IPS-18c (cell line): ENCODE results near the gene OSBPL6.
"Not testable (repeated sequence)": the region's sequence is repeated elsewhere in the genome, so short reads cannot be mapped to it uniquely, and the experiment has no call there.

Experiments
- H3K4me3 ChIP-seq: 2 replicates; pipeline ENCODE4 v1.7.0; 2013; ENCODE audit warnings: low read depth, mild to moderate bottlenecking, low read length, moderate library complexity; ENCODE audit not compliant: insufficient read depth
- H3K9me3 ChIP-seq: one replicate; pipeline ENCODE4 v1.6.1; 2013; ENCODE audit warnings: mild to moderate bottlenecking, low read length, moderate library complexity; ENCODE audit not compliant: control insufficient read depth, insufficient read depth

Gene OSBPL6

DNA sequence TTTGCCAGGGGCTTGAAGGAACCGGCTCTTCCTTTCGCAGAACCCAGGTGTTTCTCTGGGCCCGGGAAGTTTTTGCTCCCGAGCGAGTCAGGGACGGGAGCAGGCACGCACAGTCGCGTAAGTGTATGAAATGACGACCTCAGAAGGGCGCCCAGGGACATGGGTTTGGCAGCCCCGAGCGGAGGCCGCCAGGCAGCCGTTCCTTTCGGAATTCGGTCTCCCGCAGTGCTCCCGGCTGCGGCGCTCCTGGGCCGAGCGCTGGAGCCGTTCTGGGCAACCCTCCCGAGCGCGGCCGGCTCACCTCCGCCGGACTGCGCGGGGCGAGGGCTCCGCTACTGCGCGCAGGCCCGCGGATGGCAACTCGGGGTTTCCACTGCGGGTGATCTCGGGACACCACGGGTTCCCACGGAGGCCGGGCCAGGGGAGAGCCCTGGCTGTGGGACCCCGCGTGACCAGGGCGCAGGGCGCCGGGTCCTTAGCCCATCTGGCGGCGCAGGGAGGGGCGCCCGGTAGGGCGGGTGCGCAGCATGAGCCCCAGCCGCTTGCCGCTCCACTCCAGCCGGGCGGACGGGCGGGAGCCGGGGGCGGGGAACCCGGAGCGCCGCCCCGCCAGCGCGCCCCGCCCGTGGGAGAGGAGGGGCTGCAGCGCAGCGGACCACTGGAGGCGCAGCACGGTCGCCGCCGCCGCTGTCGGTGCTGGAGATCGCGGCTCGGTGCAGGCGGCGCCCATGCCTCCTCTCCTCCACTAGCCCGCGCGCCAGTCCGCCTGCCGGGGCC lies at the start of gene OSBPL6:
Gene OSBPL6 (plus strand): TSS at position 690 of the 777 bp plus-strand sequence. CDS start 111,673 bp downstream, outside the sequence.
- Histone ChIP-seq H3K9me3 (peaks cover 2% of the 10 kb centered on the region), H3K4me3 (peak within 1 kb of the TSS; percentile 89)

DNA sequence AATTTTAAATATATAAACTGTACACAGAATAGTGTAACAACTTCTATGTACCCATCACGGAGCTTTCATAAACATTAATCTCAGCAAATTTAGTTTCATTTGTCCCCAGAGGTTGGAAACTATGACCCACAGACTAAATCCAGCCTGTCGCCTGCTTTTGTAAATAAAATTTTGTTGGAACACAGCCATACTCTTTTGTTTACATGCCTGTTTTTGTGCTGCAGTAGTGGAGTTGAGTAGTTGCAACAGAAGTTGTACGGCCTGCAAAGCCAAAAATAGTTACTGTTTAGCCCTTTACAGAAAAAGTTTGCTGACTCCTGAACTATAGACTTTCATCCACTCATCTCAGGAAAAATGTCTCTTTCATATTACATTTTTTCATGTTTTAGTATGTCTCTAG lies 42.3 kb upstream of the OSBPL6 start:
- H3K4me3 ChIP-seq = no peak overlapping the region

DNA sequence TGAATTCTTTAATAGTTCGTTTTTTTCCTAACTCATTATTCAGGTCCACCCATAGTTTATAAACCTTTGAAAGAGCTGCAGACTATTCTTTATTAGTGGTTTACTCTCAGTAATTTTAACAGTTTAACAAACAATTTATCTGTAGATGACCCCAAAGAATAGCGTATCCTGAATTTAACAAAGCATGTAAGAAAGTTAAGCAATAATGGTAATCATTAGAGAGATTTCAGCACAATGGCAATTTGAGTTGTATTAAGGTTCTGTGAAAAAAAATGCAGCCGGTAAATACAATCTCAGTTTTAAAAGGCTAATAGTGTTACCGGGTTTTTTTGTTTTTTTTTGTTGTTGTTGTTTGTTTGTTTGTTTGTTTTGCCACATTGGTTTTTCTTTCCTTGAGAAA lies 41.8 kb upstream of the OSBPL6 start:
- H3K9me3 ChIP-seq = no peaks in the 10 kb centered on the region
- H3K4me3 ChIP-seq = no peak overlapping the region

More for the DNA sequence above, 42.3 kb upstream of the OSBPL6 start:
- no peaks in the 10 kb centered on the region for H3K9me3 ChIP-seq

DNA sequence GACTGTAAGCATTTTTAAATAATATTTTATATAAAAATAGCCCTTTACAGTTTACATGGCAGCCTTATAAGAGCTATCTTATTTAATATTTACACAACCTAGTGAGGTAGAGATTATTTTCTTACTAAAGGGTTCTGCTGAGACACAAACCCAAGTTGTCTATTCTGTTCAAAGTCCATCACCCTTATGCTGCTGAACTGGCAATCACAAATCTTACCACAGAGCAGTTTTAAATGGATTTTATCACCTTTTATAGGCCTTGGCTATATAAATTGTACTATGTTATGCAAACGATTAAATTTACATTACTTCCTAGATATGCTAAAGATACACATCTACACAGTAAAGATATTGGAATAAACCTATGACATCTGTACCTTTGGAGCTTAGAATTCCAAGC lies 41.3 kb upstream of the OSBPL6 start:
- Histone ChIP-seq H3K9me3 (no peaks in the 10 kb centered on the region), H3K4me3 (no peak overlapping the region)

GRCh38 chr2:178153878-178154277 lies 40.4 kb upstream of the OSBPL6 start:
- not testable (repeated sequence) for H3K9me3 ChIP-seq

GRCh38 chr2:178155524-178155923 lies 38.8 kb upstream of the OSBPL6 start:
- Histone ChIP-seq H3K9me3 (no peaks in the 10 kb centered on the region), H3K4me3 (no peak overlapping the region)

More at GRCh38 chr2:178153878-178154277, 40.4 kb upstream of the OSBPL6 start:
- H3K4me3 ChIP-seq = not testable (repeated sequence)

DNA sequence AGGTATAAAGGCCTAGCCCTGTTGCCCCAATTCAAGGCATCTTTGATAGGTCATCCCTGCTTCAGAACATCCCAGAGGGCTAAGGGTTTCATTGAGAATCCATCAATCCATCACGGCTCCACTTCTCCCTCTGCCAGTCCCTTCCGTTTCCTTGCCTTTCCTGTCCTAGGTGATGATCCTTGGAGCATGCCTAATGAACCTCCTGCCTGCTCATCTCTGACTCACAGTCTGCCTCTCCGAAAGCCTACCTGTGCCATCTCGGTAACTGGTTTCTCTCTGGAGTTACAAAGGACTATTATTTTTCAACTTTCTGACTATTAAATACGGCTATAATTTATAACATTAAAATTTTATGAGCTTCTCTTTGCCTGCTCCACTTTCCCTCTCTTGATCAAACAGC lies 36.7 kb upstream of the OSBPL6 start:
- Histone ChIP-seq H3K9me3 (no peaks in the 10 kb centered on the region), H3K4me3 (no peak overlapping the region)

GRCh38 chr2:178159966-178160365 lies 34.3 kb upstream of the OSBPL6 start:
- H3K4me3 ChIP-seq = no peak overlapping the region
- H3K9me3 ChIP-seq = no peaks in the 10 kb centered on the region

GRCh38 chr2:178160601-178161000 lies 33.7 kb upstream of the OSBPL6 start:
- no peaks in the 10 kb centered on the region for H3K9me3 ChIP-seq

GRCh38 chr2:178163395-178163794 lies 30.9 kb upstream of the OSBPL6 start:
- Histone ChIP-seq H3K9me3 (no peaks in the 10 kb centered on the region), H3K4me3 (no peak overlapping the region)

More at GRCh38 chr2:178160601-178161000, 33.7 kb upstream of the OSBPL6 start:
- no peak overlapping the region for H3K4me3 ChIP-seq

DNA sequence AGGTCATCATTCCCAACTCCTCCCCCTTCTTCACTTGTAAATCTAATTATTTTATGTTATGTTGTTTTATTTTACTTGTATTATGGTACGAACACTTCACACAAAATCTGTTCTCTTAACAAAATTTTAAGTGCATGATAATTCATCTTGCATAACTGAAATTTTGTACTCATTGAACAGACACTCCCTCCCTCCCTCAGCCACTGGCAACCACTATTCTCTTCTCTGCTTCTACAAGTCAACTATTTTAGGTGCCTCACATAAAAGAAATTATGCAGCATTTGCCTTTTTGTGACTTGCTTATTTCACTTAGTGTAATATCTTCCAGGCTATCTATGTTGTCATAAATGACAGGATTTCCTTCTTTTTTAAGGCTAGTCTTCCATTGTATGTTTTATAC lies 30.4 kb upstream of the OSBPL6 start:
- H3K9me3 ChIP-seq = no peaks in the 10 kb centered on the region
- no peak overlapping the region for H3K4me3 ChIP-seq

DNA sequence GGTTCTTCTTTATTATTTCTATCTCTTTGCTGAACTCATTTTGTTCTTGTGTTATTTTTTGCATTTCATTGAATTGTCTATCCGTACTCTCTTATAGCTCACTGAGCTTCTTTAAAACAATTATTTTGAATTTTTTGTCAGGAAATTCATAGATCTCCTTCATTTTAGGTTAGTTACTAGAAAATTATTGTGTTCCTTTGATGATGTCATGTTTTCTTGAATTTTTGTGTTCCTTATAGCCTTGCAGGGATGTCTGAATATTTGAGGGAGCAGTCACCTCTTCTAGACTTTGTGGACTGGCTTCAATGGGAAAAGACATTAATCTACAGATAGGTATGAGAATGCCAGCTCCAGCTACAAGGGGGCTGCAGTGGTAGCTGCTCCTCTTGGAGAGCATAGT lies 20.7 kb upstream of the OSBPL6 start:
- Histone ChIP-seq H3K9me3 (no peaks in the 10 kb centered on the region), H3K4me3 (no peak overlapping the region)

- H3K4me3 ChIP-seq = no peak overlapping the region
- H3K9me3 ChIP-seq = no peaks in the 10 kb centered on the region
These were observed 17.1 kb upstream of the OSBPL6 start for GRCh38 chr2:178177066-178177679.

DNA sequence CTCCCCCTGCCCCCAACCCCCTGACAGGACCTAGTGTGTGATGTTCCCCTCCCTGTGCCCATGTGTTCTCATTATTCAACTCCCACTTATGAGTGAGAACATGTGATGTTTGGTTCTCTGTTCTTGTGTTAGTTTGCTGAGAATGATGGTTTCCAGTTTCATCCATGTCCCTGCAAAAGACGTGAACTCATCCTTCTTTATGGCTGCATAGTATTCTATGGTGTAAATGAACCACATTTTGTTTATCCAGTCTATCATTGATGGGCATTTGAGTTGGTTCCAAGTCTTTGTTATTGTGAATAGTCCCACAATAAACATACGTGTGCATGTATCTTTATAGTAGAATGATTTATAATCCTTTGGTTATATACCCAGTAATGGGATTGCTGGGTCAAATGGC lies 13.7 kb upstream of the OSBPL6 start:
- not testable (repeated sequence) for H3K9me3 ChIP-seq, H3K4me3 ChIP-seq

GRCh38 chr2:178187861-178188260 lies 6.5 kb upstream of the OSBPL6 start:
- Histone ChIP-seq H3K9me3 (peaks cover 1% of the 10 kb centered on the region), H3K4me3 (no peak overlapping the region)

DNA sequence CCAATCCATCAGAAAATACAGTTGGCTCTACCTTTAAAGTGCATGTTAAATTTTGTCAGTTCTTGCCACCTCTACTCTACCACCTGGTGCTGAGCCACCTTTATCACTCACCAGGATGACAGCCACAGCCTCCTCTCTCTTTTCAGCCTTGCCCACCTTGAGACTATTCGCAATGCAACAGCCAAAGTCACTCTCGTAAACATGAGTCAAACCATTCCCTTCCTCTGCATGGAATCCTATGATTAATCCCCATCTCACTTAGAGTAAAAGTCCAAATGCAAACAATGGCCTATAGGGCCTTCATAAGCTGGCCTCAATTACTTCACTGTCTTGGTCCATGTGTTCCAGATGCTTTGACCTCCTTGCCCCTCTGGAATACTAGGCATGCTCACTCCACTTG lies 5.8 kb upstream of the OSBPL6 start:
- H3K9me3 ChIP-seq = peaks cover 2% of the 10 kb centered on the region
- H3K4me3 ChIP-seq = no peak overlapping the region

- Histone ChIP-seq H3K9me3 (peaks cover 2% of the 10 kb centered on the region), H3K4me3 (no peak overlapping the region)
These were observed 3.3 kb upstream of the OSBPL6 start for GRCh38 chr2:178191004-178191508.

GRCh38 chr2:178191511-178191910 lies 2.8 kb upstream of the OSBPL6 start:
- H3K9me3 ChIP-seq = peaks cover 2% of the 10 kb centered on the region
- no peak overlapping the region for H3K4me3 ChIP-seq
